Loucy (cell line): Measurements from ENCODE around the gene GAB2.

ENCODE experiments used
- H2AFZ ChIP-seq: fragments of 200-600 bp; sonication (generic); 2 replicates; pipeline ENCODE4 v1.6.0; 2016; ENCODE audit warnings: antibody characterized with exemption, mild to moderate bottlenecking, low read length, moderate library complexity
- H3F3A ChIP-seq: fragments of 200-600 bp; 2 replicates; pipeline ENCODE4 v1.6.0; 2016; ENCODE audit warnings: antibody characterized with exemption, low read depth, mild to moderate bottlenecking
- H3K27me3 ChIP-seq: fragments of 200-600 bp; sonication (generic); 2 replicates; pipeline ENCODE4 v1.6.1; 2014; ENCODE audit warnings: low read length, mild to moderate bottlenecking; ENCODE audit not compliant: insufficient read depth, poor library complexity, severe bottlenecking
- H3K36me3 ChIP-seq: fragments of 200-600 bp; sonication (generic); 2 replicates; pipeline ENCODE4 v1.6.1; 2016; ENCODE audit warnings: low read length; ENCODE audit not compliant: insufficient read depth
- H3K4me1 ChIP-seq: fragments of 200-600 bp; sonication (generic); 2 replicates; pipeline ENCODE4 v1.5.1; 2014; ENCODE audit warnings: low read length, mild to moderate bottlenecking; ENCODE audit not compliant: insufficient read depth, poor library complexity, severe bottlenecking
- H3K4me2 ChIP-seq: fragments of 200-600 bp; sonication (generic); 2 replicates; pipeline ENCODE4 v1.6.0; 2014; ENCODE audit warnings: antibody characterized with exemption, low read length, low read depth, mild to moderate bottlenecking; ENCODE audit not compliant: poor library complexity, severe bottlenecking
- H3K4me3 ChIP-seq: fragments of 200-600 bp; sonication (generic); 2 replicates; pipeline ENCODE4 v1.5.1; 2014; ENCODE audit warnings: low read length, mild to moderate bottlenecking, mixed read lengths; ENCODE audit not compliant: poor library complexity, severe bottlenecking
- H3K79me2 ChIP-seq: fragments of 200-600 bp; sonication (generic); 2 replicates; pipeline ENCODE4 v1.6.1; 2014; ENCODE audit warnings: low read length; ENCODE audit not compliant: insufficient read depth
- H3K9ac ChIP-seq: fragments of 200-600 bp; sonication (generic); 2 replicates; pipeline ENCODE4 v1.6.0; 2014; ENCODE audit warnings: mild to moderate bottlenecking, low read depth, low read length, moderate library complexity; ENCODE audit not compliant: poor library complexity, severe bottlenecking
- H3K9me2 ChIP-seq: fragments of 200-600 bp; sonication (generic); replicated peaks from 2 replicates; pipeline ENCODE4 v1.6.1; 2016; ENCODE audit warnings: low read depth, low read length, mixed read lengths
- H3K9me3 ChIP-seq: fragments of 200-600 bp; sonication (generic); 2 replicates; pipeline ENCODE4 v1.6.1; 2014; ENCODE audit warnings: mild to moderate bottlenecking, antibody characterized with exemption, low read length, low read depth; ENCODE audit not compliant: insufficient read depth
- H4K20me1 ChIP-seq: fragments of 200-600 bp; sonication (generic); 2 replicates; pipeline ENCODE4 v1.6.0; 2014; ENCODE audit warnings: antibody characterized with exemption, low read length, mild to moderate bottlenecking; ENCODE audit not compliant: insufficient read depth, poor library complexity, severe bottlenecking
- EZH2phosphoT487 ChIP-seq: fragments of 200-600 bp; IDR thresholded peaks from 2 replicates; pipeline ENCODE4 v1.6.1; 2018; ENCODE audit warnings: antibody characterized with exemption, mild to moderate bottlenecking, moderate library complexity, borderline replicate concordance
- TF ChIP-seq, protein P1 (sequence below): fragments of 200-600 bp; sonication (generic); conservative IDR thresholded peaks from 2 replicates; pipeline ENCODE4 v1.5.1; 2014; ENCODE audit warnings: mild to moderate bottlenecking, antibody characterized with exemption, low read length

Gene GAB2

GRCh38 chr11:78428266-78428636 is 10.6 kb upstream of the GAB2 start:
- H3K36me3 ChIP-seq, result no peaks in the 10 kb centered on the region
- TF ChIP-seq, protein P1, sequence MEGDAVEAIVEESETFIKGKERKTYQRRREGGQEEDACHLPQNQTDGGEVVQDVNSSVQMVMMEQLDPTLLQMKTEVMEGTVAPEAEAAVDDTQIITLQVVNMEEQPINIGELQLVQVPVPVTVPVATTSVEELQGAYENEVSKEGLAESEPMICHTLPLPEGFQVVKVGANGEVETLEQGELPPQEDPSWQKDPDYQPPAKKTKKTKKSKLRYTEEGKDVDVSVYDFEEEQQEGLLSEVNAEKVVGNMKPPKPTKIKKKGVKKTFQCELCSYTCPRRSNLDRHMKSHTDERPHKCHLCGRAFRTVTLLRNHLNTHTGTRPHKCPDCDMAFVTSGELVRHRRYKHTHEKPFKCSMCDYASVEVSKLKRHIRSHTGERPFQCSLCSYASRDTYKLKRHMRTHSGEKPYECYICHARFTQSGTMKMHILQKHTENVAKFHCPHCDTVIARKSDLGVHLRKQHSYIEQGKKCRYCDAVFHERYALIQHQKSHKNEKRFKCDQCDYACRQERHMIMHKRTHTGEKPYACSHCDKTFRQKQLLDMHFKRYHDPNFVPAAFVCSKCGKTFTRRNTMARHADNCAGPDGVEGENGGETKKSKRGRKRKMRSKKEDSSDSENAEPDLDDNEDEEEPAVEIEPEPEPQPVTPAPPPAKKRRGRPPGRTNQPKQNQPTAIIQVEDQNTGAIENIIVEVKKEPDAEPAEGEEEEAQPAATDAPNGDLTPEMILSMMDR, result no peak
- TF ChIP-seq EZH2phosphoT487, result no peak
- no peaks in the 10 kb centered on the region for H3K9me2 ChIP-seq
- H3F3A ChIP-seq, result no peaks in the 10 kb centered on the region
- peaks cover 31% of the 10 kb centered on the region for H3K4me1 ChIP-seq
- no peaks in the 10 kb centered on the region for H3K9me3 ChIP-seq
- no peak overlapping the region for H3K4me3 ChIP-seq
- no peak overlapping the region for H3K9ac ChIP-seq
- H2AFZ ChIP-seq, result no peak overlapping the region
- no peaks in the 10 kb centered on the region for H4K20me1 ChIP-seq
- H3K79me2 ChIP-seq, result no peaks in the 10 kb centered on the region
- no peak overlapping the region for H3K4me2 ChIP-seq
- H3K27me3 ChIP-seq, result no peaks in the 10 kb centered on the region

DNA sequence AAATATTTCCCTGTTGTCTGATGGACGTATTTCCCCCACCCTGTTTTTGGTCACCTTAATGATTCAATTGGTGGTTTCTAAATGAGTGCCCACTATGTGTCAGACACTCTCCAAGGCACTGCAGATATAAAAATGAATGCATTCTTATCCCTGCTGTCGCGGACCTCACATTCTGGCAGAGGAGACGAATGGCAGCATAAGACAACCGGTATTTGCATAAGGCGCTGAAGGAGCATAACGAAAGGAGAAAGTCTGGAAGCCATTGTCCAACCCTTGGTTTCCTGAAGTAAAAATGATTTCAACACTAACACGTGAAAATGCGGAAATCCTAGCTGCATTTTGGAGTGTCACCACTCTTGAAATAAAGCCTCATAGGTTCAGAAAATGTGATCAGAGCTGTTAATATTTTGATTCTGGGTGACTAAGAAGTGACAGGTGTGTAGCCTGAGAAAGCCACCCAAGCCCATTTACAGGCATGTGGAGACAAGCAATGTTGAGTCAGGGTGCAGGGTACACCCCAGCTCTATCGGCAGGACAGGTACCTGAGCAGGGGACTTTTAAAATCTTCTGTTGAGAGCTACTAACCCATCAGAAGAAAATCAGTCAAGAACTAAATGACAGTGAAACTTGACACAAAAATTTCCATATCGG is 10.1 kb upstream of the GAB2 start:
- no peak overlapping the region for H2AFZ ChIP-seq
- H3K4me3 ChIP-seq, result no peak overlapping the region
- H3K79me2 ChIP-seq, result no peaks in the 10 kb centered on the region
- no peak overlapping the region for H3K9ac ChIP-seq
- H3K9me3 ChIP-seq, result no peaks in the 10 kb centered on the region
- H3K4me2 ChIP-seq, result no peak overlapping the region
- no peaks in the 10 kb centered on the region for H3K9me2 ChIP-seq
- no peaks in the 10 kb centered on the region for H4K20me1 ChIP-seq
- H3F3A ChIP-seq, result no peaks in the 10 kb centered on the region
- no peaks in the 10 kb centered on the region for H3K27me3 ChIP-seq
- peaks cover 31% of the 10 kb centered on the region for H3K4me1 ChIP-seq
- H3K36me3 ChIP-seq, result no peaks in the 10 kb centered on the region
- TF ChIP-seq, protein P1, result no peak
- TF ChIP-seq EZH2phosphoT487, result no peak

DNA sequence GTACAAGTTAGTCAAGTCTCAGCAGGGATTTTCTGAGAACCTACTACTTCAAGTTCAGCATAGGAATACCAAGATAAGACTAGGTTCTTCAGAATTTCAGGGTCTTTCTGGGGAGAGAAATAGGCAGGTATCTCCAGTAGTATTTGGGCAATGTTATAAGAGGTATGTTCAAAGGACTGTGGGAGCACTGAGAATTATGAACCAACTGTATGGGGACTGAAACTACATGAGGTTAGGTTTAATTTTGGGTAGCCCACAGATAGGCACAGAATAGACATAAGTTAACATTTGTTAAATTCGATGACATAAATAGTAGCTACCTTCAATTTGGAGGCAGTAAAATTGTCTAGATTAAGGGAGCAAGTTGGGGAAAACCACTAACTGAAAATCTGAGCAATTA is 9.2 kb upstream of the GAB2 start:
- no peaks in the 10 kb centered on the region for H4K20me1 ChIP-seq
- H3K27me3 ChIP-seq, result no peaks in the 10 kb centered on the region
- no peaks in the 10 kb centered on the region for H3K9me3 ChIP-seq
- H3K36me3 ChIP-seq, result no peaks in the 10 kb centered on the region
- peaks cover 31% of the 10 kb centered on the region for H3K4me1 ChIP-seq
- no peak overlapping the region for H2AFZ ChIP-seq
- no peak overlapping the region for H3K9ac ChIP-seq
- no peak overlapping the region for H3K4me3 ChIP-seq
- no peaks in the 10 kb centered on the region for H3F3A ChIP-seq
- no peaks in the 10 kb centered on the region for H3K79me2 ChIP-seq
- TF ChIP-seq, protein P1, result no peak
- no peak for TF ChIP-seq EZH2phosphoT487
- no peak overlapping the region for H3K4me2 ChIP-seq
- no peaks in the 10 kb centered on the region for H3K9me2 ChIP-seq
